ENCODE results near the gene CXorf51B.
"Not testable (repeated sequence)": the region's sequence is repeated elsewhere in the genome, so short reads cannot be mapped to it uniquely, and the experiment has no call there.

DNA sequence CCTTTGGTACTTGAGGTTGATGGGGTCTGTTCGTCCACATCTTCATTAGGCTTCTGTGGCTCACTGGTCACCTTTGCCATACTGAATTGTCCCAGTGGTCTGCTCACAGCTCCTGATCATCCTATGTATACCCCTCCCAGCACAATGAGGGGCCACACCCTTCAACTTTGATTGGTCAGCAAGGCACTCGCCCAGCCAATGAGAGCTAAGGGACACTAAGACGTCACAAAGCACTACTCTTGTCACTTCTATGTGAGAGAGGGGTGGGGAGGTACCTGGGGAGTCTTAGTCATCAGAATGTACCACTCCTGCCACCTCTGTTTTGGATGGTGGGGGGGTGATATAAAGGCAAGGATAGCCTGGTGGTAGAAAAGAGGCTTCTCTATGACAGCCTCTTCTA is 5.1 kb downstream of the CXorf51B start, which contains the start of gene CXorf51A:
- TF ChIP-seq POLR2AphosphoS5, GABPA (IDR thresholded peaks at IDR 0.05; ENCODE audit: low read depth): not testable (repeated sequence)
- TF ChIP-seq, protein P1, sequence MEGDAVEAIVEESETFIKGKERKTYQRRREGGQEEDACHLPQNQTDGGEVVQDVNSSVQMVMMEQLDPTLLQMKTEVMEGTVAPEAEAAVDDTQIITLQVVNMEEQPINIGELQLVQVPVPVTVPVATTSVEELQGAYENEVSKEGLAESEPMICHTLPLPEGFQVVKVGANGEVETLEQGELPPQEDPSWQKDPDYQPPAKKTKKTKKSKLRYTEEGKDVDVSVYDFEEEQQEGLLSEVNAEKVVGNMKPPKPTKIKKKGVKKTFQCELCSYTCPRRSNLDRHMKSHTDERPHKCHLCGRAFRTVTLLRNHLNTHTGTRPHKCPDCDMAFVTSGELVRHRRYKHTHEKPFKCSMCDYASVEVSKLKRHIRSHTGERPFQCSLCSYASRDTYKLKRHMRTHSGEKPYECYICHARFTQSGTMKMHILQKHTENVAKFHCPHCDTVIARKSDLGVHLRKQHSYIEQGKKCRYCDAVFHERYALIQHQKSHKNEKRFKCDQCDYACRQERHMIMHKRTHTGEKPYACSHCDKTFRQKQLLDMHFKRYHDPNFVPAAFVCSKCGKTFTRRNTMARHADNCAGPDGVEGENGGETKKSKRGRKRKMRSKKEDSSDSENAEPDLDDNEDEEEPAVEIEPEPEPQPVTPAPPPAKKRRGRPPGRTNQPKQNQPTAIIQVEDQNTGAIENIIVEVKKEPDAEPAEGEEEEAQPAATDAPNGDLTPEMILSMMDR (IDR thresholded peaks at IDR 0.05; ENCODE audit: insufficient read depth, low read length), result not testable (repeated sequence)
- TF ChIP-seq, protein P2, sequence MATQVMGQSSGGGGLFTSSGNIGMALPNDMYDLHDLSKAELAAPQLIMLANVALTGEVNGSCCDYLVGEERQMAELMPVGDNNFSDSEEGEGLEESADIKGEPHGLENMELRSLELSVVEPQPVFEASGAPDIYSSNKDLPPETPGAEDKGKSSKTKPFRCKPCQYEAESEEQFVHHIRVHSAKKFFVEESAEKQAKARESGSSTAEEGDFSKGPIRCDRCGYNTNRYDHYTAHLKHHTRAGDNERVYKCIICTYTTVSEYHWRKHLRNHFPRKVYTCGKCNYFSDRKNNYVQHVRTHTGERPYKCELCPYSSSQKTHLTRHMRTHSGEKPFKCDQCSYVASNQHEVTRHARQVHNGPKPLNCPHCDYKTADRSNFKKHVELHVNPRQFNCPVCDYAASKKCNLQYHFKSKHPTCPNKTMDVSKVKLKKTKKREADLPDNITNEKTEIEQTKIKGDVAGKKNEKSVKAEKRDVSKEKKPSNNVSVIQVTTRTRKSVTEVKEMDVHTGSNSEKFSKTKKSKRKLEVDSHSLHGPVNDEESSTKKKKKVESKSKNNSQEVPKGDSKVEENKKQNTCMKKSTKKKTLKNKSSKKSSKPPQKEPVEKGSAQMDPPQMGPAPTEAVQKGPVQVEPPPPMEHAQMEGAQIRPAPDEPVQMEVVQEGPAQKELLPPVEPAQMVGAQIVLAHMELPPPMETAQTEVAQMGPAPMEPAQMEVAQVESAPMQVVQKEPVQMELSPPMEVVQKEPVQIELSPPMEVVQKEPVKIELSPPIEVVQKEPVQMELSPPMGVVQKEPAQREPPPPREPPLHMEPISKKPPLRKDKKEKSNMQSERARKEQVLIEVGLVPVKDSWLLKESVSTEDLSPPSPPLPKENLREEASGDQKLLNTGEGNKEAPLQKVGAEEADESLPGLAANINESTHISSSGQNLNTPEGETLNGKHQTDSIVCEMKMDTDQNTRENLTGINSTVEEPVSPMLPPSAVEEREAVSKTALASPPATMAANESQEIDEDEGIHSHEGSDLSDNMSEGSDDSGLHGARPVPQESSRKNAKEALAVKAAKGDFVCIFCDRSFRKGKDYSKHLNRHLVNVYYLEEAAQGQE (IDR thresholded peaks at IDR 0.05; ENCODE audit: insufficient replicate concordance, low read depth), result not testable (repeated sequence)
